Heart right ventricle (tissue), 16 donors: ENCODE data around the gene MBD5. TPM values are rescaled to one million over a fixed set of nuclear protein-coding genes. Genes with fewer than 3 reads are reported as not detected.

Experiments
- ATAC-seq, 8 donors: fragments of 200-7000 bp; cut with Tn5 transposase; one replicate each; pipeline ENCODE4 v1.9.1; 2020; ENCODE audit warnings: mild to moderate bottlenecking in 8 of 8, moderate library complexity in 8 of 8, moderate number of reproducible peaks in 1 of 8
- DNase-seq, 2 donors: peaks; one replicate each; pipeline ENCODE4 v3.0.0-alpha.2; 2020
- H3K27ac ChIP-seq, 10 donors: fragments of 200-600 bp; sonication (generic) in 2 of 10; one replicate each; pipeline versions ENCODE4 v1.5.0 to v1.8.0; 2020 to 2022; ENCODE audit warnings: mild to moderate bottlenecking in 3 of 10
- H3K27me3 ChIP-seq, 7 donors: fragments of 200-600 bp; one replicate each; pipeline ENCODE4 v1.8.0; 2021 to 2022; ENCODE audit warnings: mild to moderate bottlenecking in 2 of 7
- H3K36me3 ChIP-seq, 9 donors: fragments of 200-600 bp; sonication (generic) in 1 of 9; one replicate each; pipeline versions ENCODE4 v1.5.0 to v1.8.0; 2020 to 2022; ENCODE audit warnings: mild to moderate bottlenecking in 2 of 9
- H3K4me1 ChIP-seq, 9 donors: fragments of 200-600 bp; sonication (generic) in 1 of 9; one replicate each; pipeline versions ENCODE4 v1.5.0 to v1.8.0; 2020 to 2022; ENCODE audit warnings: mild to moderate bottlenecking in 4 of 9
- H3K4me3 ChIP-seq, 10 donors: fragments of 200-600 bp; sonication (generic) in 2 of 10; one replicate each; pipeline versions ENCODE4 v1.5.0 to v1.8.0; 2020 to 2022; ENCODE audit warnings: mild to moderate bottlenecking in 7 of 10, moderate library complexity in 2 of 10
- H3K9me3 ChIP-seq, 11 donors: fragments of 200-600 bp in 10 of 11; sonication (generic) in 2 of 11; one replicate each; pipeline versions ENCODE4 v1.5.0 to v1.8.0; 2013 to 2022; ENCODE audit warnings: mild to moderate bottlenecking in 2 of 11, control low read depth in 1 of 11, moderate library complexity in 1 of 11
- CTCF ChIP-seq, 9 donors: fragments of 200-600 bp; sonication (generic) in 2 of 9; IDR thresholded peaks; one replicate each; pipeline versions ENCODE4 v1.5.0 to v1.8.0; 2021 to 2022; ENCODE audit warnings: antibody characterized with exemption in 9 of 9, mild to moderate bottlenecking in 5 of 9, moderate library complexity in 1 of 9
- WGBS, 2 donors: extraction: QIAGEN DNeasy Blood & Tissue Kit; methylation state at CpG; one replicate each; pipeline ENCODE4 v1.1.7; 2013; ENCODE audit warnings: inconsistent platforms in 1 of 2; 5-methylcytosine and 5-hydroxymethylcytosine counted together
- intact Hi-C, 10 donors: fragments of 100-400 bp; cut with DNase I; formaldehyde crosslinking; loops; one replicate each; pipeline versions ENCODE4 v1.11.1 to v1.14.2; 2022
- polyA plus RNA-seq, 2 donors: library from polyadenylated mRNA; stranded (reverse); fragments of 200-250 nt; gene quantifications; one replicate each; pipeline ENCODE4 v1.2.3, GENCODE V29; 2013
- total RNA-seq, 10 donors: library from RNA; stranded (reverse); fragmentation: NEBNext Ultra II Directional in 3 of 10; extraction: Animal tissue kit (Norgen Biotek cat#: 25700) in 3 of 10; gene quantifications; one replicate each; pipeline versions ENCODE4 v1.2.1 to v1.2.4, GENCODE V29; 2021 to 2023
- donor health status: Arrhythmogenic right ventricular cardiomyopathy.
- donor health status: ischemic (EF 13 %, LVEDD 7.1; RV severe dilation, severe dysfunction).
- donor health status: healthy with polysubstance abuse.
- donor health status: DM: no; HTN: yes; CAD: no.
- donor health status: DM: no; HTN: no; CAD: no.
- donor health status: ischemic (EF 25% LVEDD 6.9; RV normal size, moderate dysfunction).
- donor health status: ischemic (EF 25% LVEDD 5.7; RV mildly dilated, moderate dysfunction).
- donor health status: healthy.
- donor health status: DM: yes; HTN: yes; CAD: no.
- donor health status: Ischemic cardiomyopathy.
- donor health status: ischemic (EF 35%, LVEDD 5.7; RV mildly dilated, moderate dysfunction).
- donor health status: nonischemic (EF 11% LVEDD 7.7; RV severe dilation, severe dysfunction).
- donor health status: DM: yes; HTN: yes; CAD: no.
- donor health status: PGD.
- donor health status: ischemic (EF 29% LVEDD 5.4; RV normal size, mild dysfunction).
- donor health status: nonischemic (EF 23%, LVEDD 6.1; RV moderate dilation, normal function).

The MBD5 gene
- total and polyA plus RNA-seq, 12 donors: 3.4 to 39.8 (median 35.2) TPM

- no peak for DNase-seq
- no peak for ATAC-seq
- intact Hi-C loops: no loop called here
- H3K36me3 ChIP-seq: peaks cover 0 to 4% (median 0%) of the 10 kb centered on the region in 9 donors
- no peaks in the 10 kb centered on the region for H3K27me3 ChIP-seq
- no peak for TF ChIP-seq CTCF (IDR thresholded peaks at IDR 0.05)
- H3K27ac ChIP-seq: no peak overlapping the region
- H3K4me1 ChIP-seq: no peaks in the 10 kb centered on the region
- H3K9me3 ChIP-seq: no peaks in the 10 kb centered on the region
- 52 to 72% methylated on average over 1 of the region's 1 CpG for WGBS, 2 donors
- no peak overlapping the region for H3K4me3 ChIP-seq
Observed at GRCh38 chr2:148521181-148521580, 500.3 kb downstream of the MBD5 start.

GRCh38 chr2:148523315-148523714 is 502.4 kb downstream of the MBD5 start:
- intact Hi-C loops: no loop called here
- H3K4me3 ChIP-seq: no peak overlapping the region
- H3K27me3 ChIP-seq: no peaks in the 10 kb centered on the region
- no peak for TF ChIP-seq CTCF (IDR thresholded peaks at IDR 0.05)
- ATAC-seq (no peak), DNase-seq (no peak)
- no peaks in the 10 kb centered on the region for H3K9me3 ChIP-seq
- WGBS, 2 donors: 62 to 75% methylated on average over 1 of the region's 1 CpG
- H3K27ac ChIP-seq: no peak overlapping the region
- no peaks in the 10 kb centered on the region for H3K4me1 ChIP-seq
- peaks cover 0 to 4% (median 0%) of the 10 kb centered on the region in 9 donors for H3K36me3 ChIP-seq

GRCh38 chr2:148524519-148524919 is 503.6 kb downstream of the MBD5 start:
- WGBS, 2 donors: 84 to 95% methylated on average over 1 of the region's 1 CpG
- ATAC-seq: no peak
- no peak overlapping the region for H3K27ac ChIP-seq
- no peaks in the 10 kb centered on the region for H3K9me3 ChIP-seq
- no peaks in the 10 kb centered on the region for H3K36me3 ChIP-seq
- no peak for TF ChIP-seq CTCF (IDR thresholded peaks at IDR 0.05)
- no peak overlapping the region for H3K4me3 ChIP-seq
- no peak for DNase-seq
- no peaks in the 10 kb centered on the region for H3K4me1 ChIP-seq
- no peaks in the 10 kb centered on the region for H3K27me3 ChIP-seq
- intact Hi-C loops: no loop called here

GRCh38 chr2:148525130-148525529 is 504.2 kb downstream of the MBD5 start:
- H3K27ac ChIP-seq: no peak overlapping the region
- H3K4me1 ChIP-seq: no peaks in the 10 kb centered on the region
- TF ChIP-seq CTCF (IDR thresholded peaks at IDR 0.05): no peak
- intact Hi-C loops: no loop called here
- no peak for DNase-seq
- no peaks in the 10 kb centered on the region for H3K27me3 ChIP-seq
- no peaks in the 10 kb centered on the region for H3K36me3 ChIP-seq
- WGBS, 2 donors: 93 to 99% methylated on average over 2 of the region's 2 CpGs
- no peak overlapping the region for H3K4me3 ChIP-seq
- no peak for ATAC-seq
- H3K9me3 ChIP-seq: no peaks in the 10 kb centered on the region
